Retinal pigment epithelial cell (primary cell): Measurements from ENCODE around the gene LMTK2.

Experiments
- DNase-seq: peaks from one replicate; pipeline ENCODE4 v3.0.0-alpha.2; 2010; ENCODE audit warnings: low read depth
- H3K4me3 ChIP-seq: 2 replicates; pipeline ENCODE4 v1.5.1; 2011; ENCODE audit warnings: mild to moderate bottlenecking, low read length, control low read depth, moderate library complexity
- CTCF ChIP-seq: conservative IDR thresholded peaks from 2 replicates; pipeline ENCODE4 v1.5.1; 2011; ENCODE audit warnings: low read depth, low read length, control low read depth, inconsistent platforms

LMTK2 gene

GRCh38 chr7:98106647-98107312 lies at the start of gene LMTK2:
Gene LMTK2 (plus strand): TSS chr7:98106862. CDS start chr7:98107178, 316 bp downstream.
- TF ChIP-seq CTCF = peak; percentile 93
- peak; percentile 37 for DNase-seq
- H3K4me3 ChIP-seq = peak within 1 kb of the TSS; percentile 71

GRCh38 chr7:98057157-98057556 lies 49.5 kb upstream of the LMTK2 start:
- DNase-seq = no peak
- no peak for TF ChIP-seq CTCF
- no peak overlapping the region for H3K4me3 ChIP-seq

- TF ChIP-seq CTCF = no peak
- no peak overlapping the region for H3K4me3 ChIP-seq
- no peak for DNase-seq
Observed at GRCh38 chr7:98058186-98058585, 48.5 kb upstream of the LMTK2 start.

- TF ChIP-seq CTCF = no peak
- H3K4me3 ChIP-seq = no peak overlapping the region
- DNase-seq = no peak
Observed at GRCh38 chr7:98064233-98064632, 42.4 kb upstream of the LMTK2 start.

GRCh38 chr7:98066208-98066607 lies 40.5 kb upstream of the LMTK2 start:
- TF ChIP-seq CTCF = no peak

GRCh38 chr7:98066934-98067507 lies 39.6 kb upstream of the LMTK2 start:
- TF ChIP-seq CTCF = no peak
- no peak for DNase-seq
- H3K4me3 ChIP-seq = no peak overlapping the region

More at GRCh38 chr7:98066208-98066607, 40.5 kb upstream of the LMTK2 start:
- H3K4me3 ChIP-seq = no peak overlapping the region
- DNase-seq = no peak

GRCh38 chr7:98073047-98073446 lies 33.6 kb upstream of the LMTK2 start:
- no peak for DNase-seq
- no peak for TF ChIP-seq CTCF

More at GRCh38 chr7:98073047-98073446, 33.6 kb upstream of the LMTK2 start:
- H3K4me3 ChIP-seq = no peak overlapping the region
